HG03097 (cell line): ENCODE results near the gene MRPL2.
"Not testable (repeated sequence)": the region's sequence is repeated elsewhere in the genome, so short reads cannot be mapped to it uniquely, and the experiment has no call there.

Experiments used
- ATAC-seq: cut with Tn5 transposase; IDR thresholded peaks from one replicate; pipeline ENCODE4 v1.9.1; 2021; ENCODE audit not compliant: unreplicated experiment, low FRiP score

Gene MRPL2

DNA sequence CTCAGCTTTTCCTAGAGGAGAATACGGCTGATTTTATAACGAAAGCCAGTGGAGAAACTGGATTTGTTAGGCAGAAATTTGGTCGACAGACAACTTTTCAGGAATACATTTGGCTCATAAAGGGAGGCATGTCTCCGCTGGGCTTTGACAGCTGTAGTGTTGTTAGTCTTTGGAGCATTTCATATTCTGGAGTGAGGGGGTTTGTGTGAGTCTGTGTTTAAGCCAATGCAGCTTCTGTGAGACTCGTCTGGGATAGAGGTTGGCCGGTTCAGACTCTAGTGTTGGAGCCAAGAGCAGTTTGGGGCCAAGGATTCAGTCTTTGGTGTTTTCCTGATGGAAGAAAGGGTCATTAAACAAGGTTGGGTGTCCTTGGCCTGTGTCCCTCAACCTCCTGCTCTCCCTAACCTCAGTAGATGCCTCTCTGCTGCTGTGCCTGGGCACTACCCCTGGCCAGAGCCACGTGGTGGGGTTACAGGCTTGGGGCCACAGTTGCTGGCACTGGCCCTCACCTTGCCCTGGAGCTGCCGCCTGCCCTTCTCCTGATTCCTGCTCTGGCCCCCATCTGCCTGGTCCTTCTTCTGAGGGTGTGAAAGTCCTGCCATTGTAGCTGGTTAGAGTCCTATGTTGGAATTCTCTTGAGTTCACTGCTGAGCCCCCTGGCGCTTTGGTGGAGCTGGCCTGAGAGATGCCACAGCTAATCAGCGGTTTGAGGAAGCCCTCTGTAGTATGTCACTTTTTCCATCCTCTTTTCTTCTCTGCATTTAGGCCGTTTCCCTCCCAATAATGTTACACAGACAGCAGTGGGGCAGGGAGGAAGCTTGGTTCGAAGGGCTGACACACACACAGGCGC, 23.8 kb upstream of the MRPL2 start:
- ATAC-seq = no peak

DNA sequence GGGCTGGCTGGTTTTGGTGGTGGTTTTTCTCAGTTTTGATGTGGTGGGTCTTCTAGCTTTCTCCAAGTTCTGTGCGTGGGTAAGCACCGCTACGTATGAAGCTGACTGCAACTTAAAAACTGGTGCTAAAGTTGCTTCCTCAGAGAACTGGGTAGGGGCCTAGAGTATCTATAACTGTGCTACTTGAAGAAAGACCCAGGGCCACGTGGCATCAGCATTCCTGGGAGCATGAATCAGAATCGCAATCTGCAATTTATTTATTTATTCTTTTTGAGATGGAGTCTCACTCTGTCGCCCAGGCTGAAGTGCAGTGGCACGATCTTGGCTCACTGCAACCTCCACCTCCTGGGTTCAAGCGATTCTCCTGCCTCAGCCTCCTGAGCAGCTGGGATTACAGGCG, 22.7 kb upstream of the MRPL2 start:
- not testable (repeated sequence) for ATAC-seq

DNA sequence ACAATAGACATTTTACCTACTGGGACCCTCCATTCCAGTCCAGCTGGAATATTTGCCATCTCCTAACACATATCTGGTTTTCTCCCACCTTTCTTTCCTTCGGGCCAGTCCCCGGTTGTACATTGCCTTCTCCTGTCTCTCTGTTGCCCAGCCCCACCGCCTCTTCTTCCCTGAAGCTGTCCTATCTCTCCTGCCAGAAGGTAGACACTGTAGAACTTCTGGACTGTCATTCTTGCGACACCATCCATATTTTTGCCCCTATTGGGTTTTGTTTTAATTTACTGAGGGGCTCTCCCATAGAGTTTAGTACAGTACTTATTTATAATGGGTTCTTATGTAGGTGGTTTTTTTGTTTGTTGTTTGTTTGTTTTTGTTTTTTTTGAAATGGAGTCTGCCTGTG, 21.8 kb upstream of the MRPL2 start:
- no peak for ATAC-seq

DNA sequence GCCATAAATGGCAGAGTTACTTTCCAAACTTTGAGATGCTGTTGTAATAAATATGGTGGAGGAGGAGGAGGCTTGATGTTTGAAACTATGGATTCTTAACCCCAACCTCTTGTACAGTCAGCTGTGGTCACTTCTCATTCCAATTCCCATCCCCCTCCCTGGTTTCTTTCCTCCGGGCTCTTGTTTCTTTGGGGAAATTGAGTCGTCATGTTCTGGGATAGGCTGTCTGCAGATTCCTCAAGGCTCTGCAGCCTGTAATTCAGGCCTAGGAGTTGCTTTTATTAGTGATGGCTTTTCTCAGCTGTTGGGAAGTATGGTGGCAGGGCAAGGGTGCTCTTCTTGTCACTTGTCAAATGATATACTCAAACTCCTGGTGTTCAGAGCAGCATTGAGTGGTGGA, 19.5 kb upstream of the MRPL2 start:
- ATAC-seq = no peak

- ATAC-seq = no peak
These were observed 18.8 kb upstream of the MRPL2 start for GRCh38 chr6:43077981-43078511.

- no peak for ATAC-seq
These were observed 18.1 kb upstream of the MRPL2 start for GRCh38 chr6:43077333-43077809.

- ATAC-seq = no peak
These were observed 17.5 kb upstream of the MRPL2 start for GRCh38 chr6:43076464-43077332.

DNA sequence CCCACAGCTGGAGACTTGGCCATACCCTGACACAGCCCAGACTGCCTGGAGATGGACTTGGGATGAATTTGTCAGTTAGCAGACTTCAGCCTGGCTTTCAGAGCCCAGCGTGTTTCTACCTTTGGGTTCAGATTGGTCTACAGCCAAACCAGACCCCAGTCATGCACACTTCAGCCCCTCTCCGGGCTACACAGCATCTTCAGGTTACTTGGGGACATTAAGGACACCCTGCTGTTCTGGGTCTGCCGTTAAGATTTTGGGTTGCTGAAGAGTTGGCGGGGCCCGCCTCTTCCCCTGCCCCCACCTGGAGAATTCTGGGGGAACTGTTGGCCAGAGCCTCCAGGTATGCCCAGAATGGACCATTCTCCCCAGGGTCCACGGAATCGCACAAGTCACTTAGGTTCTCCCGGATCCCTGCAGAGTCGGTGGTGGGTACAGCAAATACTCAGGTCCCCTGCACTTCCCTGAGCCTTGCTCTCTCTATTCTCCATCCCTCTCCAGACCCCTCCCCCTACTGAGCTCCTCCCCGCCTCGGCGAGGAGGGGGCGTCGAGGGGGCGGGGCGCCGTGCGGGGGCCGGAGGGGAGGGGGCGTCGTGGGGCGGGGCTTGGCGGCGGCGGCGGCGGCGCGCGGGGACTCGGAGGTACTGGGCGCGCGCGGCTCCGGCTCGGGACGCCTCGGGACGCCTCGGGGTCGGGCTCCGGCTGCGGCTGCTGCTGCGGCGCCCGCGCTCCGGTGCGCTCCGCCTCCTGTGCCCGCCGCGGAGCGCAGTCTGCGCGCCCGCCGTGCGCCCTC, 16.6 kb upstream of the MRPL2 start, which contains the start of gene PTK7:
Gene PTK7, plus strand, starts transcription at position 645 of the 794 bp plus-strand sequence. CDS start 175 bp downstream, outside the sequence.
- ATAC-seq = no peak

GRCh38 chr6:43074847-43075669, 15.8 kb upstream of the MRPL2 start:
- ATAC-seq = no peak

DNA sequence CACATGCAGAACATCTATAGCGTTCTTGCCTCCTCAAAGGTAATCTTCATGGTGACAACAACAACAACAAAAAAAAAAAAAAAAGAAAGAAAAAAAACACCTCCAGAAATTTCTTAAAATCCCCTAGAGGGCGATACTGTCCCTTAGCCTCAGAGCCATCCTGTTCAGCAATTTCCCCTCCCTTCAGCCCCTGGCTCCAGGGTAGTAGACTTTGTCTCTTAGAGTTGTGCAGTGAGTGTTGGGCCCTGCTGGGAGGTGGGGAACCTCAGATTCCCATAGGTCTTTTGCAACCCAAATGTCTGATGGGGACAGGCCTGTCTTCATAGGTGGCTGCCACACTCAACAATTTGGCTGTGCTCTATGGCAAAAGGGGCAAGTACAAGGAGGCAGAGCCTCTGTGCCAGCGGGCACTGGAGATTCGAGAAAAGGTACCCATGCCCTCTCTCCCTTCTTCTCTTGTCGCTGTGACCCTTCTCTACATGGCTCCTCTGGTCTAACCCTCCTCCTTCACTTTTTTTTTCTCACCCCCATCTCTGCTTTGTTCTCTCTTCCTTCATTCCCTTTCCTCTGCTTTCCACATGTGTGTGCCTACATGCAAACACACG, 10.9 kb upstream of the MRPL2 start:
- no peak for ATAC-seq

DNA sequence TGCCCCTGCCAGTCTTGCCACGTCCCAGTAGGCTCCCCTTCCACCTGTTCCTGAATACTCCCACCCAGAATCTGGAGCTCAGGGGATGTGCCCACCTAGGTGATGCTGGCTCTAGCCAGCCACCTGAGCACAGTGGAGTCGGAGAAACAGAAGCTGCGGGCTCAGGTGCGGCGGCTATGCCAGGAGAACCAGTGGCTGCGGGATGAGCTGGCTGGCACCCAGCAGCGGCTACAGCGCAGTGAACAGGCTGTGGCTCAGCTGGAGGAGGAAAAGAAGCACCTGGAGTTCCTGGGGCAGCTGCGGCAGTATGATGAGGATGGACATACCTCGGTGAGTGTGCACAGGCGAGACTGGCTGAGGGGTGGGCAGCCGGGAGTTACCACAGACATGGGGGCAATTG, 3.6 kb upstream of the MRPL2 start:
- ATAC-seq = no peak

DNA sequence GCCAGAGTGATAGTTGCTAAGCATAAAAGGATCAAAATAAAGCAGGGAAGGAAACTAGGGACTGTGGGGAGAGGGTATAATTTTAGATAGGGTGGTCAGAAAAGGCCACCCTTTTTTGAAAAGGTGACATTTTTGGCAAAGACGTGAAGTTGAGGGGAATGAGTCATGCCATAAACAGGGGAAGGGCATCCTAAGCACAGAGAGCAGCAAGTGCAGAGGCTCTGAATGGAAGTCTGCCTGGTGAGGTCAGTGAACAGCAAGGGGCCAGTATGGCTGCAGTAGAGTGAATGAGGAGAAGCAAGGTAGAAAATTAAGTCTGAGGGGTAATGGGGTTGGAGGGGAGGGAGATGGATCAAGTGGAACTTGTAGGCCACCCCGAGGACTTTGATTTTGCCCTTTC, 2.6 kb upstream of the MRPL2 start:
- no peak for ATAC-seq

DNA sequence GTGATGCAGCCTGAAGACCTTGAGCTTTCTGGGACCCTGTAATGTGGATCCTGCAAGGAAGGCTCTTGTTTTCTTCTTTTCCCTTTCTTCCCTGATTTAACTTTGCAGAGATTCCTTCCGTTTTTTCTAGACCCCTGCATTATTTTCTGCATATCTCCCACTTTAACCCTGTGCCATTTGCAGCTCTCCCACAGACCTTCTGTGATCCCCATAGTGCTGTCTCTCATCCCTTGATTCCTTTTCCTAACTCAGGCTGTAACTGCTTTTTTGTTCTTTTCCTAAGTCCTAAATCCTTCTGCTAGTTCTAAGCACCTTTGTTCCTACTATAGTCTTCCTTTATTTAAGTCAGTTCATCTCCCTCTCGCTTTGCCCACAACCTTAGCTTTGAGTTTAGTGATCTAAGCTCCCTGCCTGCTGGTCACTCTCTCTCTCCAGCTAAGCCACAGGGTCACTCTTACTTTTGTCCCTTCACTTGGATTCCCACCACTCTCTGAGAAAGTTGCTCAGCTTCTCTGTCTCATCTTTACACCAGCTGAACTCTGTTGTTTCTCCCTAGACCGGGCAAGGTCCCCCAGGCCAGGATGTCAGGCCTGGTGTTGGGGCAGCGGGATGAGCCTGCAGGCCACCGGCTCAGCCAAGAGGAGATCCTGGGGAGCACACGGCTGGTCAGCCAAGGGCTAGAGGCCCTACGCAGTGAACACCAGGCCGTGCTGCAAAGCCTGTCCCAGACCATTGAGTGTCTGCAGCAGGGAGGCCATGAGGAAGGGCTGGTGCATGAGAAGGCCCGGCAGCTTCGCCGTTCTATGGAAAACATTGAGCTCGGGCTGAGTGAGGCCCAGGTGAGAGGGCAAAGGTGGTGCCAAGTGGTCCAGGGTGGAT, 1.8 kb upstream of the MRPL2 start:
- ATAC-seq = no peak

- no peak for ATAC-seq
These were observed 960 bp upstream of the MRPL2 start for GRCh38 chr6:43060034-43060754.

DNA sequence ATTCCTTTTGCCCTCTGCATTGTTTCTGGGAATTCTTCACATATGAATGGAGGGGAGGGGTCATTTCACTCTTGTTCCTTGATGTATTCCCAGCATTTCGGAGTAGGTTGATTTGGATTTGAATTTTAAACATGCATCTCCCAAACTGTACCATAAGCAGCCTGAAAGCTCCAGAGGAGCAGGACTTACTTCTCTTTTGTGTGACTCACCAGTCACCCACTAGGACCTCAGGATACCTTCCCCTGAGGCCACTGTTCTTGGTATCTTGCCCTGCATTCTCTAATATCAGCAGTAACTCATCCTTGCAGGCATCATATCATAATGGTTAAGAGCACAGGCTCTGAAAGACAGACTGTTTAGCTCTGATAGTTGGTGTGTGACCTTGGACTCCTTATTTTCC, 703 bp downstream of the MRPL2 start:
- no peak for ATAC-seq

DNA sequence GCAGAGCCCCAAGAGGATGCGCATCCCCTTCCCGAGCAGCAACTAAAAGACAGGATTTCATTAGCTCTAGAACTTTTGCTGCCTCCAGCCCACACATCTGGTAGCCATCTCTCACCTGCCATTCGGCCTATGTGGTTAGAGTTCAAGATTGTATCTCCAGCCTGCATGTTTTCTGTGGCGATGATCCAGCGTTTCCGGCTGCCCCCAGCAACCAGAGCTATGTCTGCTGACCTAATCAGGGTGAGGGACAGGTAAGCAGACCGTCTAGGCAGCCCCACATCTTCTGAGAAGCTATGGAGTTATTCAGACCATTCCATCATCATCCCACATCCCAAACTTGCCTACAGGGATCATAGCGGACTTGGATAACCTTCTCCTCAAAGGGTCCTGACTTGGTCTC, 3.3 kb downstream of the MRPL2 start:
- no peak for ATAC-seq

- no peak for ATAC-seq
These were observed 4.9 kb downstream of the MRPL2 start for GRCh38 chr6:43054206-43054943.
